ENCODE measurements around the gene KRTAP10-10.
"Not testable (repeated sequence)": the region's sequence is repeated elsewhere in the genome, so short reads cannot be mapped to it uniquely, and the experiment has no call there.

The KRTAP10-10 gene

DNA sequence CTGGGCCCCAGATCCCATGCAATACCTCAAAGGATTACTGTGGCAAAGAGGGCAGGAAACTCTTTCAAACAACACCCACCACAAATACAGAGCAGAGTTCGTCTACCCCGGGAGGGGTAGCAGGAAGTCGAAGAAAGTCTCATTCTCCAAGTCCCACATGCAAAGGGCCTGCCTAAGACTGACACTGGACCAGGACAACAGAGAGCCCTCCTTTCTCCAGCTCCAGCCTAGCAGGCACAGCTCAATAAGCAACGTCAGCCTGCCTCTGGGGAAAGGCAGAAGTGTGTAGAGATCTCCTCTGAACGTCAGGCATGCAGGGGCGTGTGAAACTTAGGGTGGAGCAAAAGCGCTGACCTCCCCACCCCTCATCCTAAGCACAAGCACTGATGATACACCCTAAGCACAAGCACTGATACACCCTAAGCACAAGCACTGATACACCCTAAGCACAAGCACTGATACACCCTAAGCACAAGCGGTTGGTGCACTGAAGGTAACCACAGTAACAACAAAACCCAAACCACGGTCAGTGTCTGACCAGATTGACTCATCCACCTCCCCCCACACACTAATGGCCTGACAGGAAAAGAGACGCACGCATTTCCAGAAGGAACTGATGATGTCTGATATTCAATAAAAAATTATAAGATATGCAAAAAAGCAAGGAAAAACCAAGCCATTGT lies 21.9 kb downstream of the KRTAP10-10 start:
- Histone ChIP-seq H3K27ac (peak overlapping the region; percentile 69), H3K27me3 (no peaks in the 10 kb centered on the region), H3K36me3 (no peaks in the 10 kb centered on the region), H3K4me1 (ENCODE audit: control insufficient read depth in 1 of 2, insufficient read depth in 1 of 2, low read depth in 1 of 2, low read length in 1 of 2) (peaks cover 10 to 11% of the 10 kb centered on the region in 2 experiments), H3K9me3 (peaks cover 3% of the 10 kb centered on the region), H3K4me3 (ENCODE audit: low read depth in 1 of 2, low read length in 1 of 2) (no peak overlapping the region)
- TF ChIP-seq, protein P1, sequence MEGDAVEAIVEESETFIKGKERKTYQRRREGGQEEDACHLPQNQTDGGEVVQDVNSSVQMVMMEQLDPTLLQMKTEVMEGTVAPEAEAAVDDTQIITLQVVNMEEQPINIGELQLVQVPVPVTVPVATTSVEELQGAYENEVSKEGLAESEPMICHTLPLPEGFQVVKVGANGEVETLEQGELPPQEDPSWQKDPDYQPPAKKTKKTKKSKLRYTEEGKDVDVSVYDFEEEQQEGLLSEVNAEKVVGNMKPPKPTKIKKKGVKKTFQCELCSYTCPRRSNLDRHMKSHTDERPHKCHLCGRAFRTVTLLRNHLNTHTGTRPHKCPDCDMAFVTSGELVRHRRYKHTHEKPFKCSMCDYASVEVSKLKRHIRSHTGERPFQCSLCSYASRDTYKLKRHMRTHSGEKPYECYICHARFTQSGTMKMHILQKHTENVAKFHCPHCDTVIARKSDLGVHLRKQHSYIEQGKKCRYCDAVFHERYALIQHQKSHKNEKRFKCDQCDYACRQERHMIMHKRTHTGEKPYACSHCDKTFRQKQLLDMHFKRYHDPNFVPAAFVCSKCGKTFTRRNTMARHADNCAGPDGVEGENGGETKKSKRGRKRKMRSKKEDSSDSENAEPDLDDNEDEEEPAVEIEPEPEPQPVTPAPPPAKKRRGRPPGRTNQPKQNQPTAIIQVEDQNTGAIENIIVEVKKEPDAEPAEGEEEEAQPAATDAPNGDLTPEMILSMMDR (IDR thresholded peaks at IDR 0.05), result no peak

DNA sequence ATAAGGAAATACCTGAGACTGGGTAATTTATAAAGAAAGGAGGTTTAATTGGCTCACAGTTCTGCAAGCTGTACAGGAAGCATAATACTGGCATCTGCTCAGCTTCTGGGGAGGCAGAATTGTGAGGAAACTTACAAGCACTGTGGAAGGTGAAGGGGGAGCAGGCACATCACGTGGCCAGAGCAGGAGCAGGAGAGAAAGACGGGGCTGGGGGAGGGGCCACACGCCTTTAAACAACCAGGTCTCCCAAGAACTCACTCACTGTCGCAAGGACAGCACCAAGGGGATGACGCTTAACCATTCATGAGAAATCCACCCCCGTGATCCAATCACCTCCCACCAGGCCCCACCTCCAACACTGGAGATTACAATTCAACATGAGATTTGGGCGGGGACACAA lies 24.4 kb downstream of the KRTAP10-10 start:
- H3K27ac ChIP-seq; H3K9me3 ChIP-seq; H3K4me3 ChIP-seq (ENCODE audit: low read depth in 1 of 2, low read length in 1 of 2); H3K27me3 ChIP-seq; H3K36me3 ChIP-seq: not testable (repeated sequence)
- peaks cover 10 to 11% of the 10 kb centered on the region in 2 experiments for H3K4me1 ChIP-seq (ENCODE audit: control insufficient read depth in 1 of 2, insufficient read depth in 1 of 2, low read depth in 1 of 2, low read length in 1 of 2)

DNA sequence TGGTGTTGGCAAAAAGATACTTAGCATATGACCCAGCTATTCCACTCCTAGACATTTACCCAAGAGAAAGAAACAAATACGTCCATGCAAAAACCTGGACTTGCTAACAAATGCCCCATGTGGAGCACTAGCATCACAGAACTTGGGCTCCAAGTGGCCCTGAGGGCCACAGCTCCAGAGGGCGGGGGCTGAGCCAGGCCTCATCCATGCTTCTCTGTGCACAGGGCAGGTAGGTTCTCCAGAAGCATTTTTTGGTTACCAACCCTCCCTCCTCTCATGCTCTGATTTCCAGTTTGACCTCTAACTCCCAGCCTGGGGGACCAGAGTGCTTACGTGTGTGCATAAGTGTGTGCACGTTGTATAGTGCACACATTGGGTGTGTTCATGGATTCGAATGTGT lies 27.5 kb downstream of the KRTAP10-10 start:
- Histone ChIP-seq H3K9me3 (no peaks in the 10 kb centered on the region), H3K4me1 (ENCODE audit: control insufficient read depth in 1 of 2, insufficient read depth in 1 of 2, low read depth in 1 of 2, low read length in 1 of 2) (no peaks in the 10 kb centered on the region), H3K4me3 (ENCODE audit: low read depth in 1 of 2, low read length in 1 of 2) (no peak overlapping the region), H3K36me3 (no peaks in the 10 kb centered on the region), H3K27me3 (peaks cover 4% of the 10 kb centered on the region), H3K27ac (no peak overlapping the region)
- TF ChIP-seq, protein P1 (IDR thresholded peaks at IDR 0.05), result no peak

DNA sequence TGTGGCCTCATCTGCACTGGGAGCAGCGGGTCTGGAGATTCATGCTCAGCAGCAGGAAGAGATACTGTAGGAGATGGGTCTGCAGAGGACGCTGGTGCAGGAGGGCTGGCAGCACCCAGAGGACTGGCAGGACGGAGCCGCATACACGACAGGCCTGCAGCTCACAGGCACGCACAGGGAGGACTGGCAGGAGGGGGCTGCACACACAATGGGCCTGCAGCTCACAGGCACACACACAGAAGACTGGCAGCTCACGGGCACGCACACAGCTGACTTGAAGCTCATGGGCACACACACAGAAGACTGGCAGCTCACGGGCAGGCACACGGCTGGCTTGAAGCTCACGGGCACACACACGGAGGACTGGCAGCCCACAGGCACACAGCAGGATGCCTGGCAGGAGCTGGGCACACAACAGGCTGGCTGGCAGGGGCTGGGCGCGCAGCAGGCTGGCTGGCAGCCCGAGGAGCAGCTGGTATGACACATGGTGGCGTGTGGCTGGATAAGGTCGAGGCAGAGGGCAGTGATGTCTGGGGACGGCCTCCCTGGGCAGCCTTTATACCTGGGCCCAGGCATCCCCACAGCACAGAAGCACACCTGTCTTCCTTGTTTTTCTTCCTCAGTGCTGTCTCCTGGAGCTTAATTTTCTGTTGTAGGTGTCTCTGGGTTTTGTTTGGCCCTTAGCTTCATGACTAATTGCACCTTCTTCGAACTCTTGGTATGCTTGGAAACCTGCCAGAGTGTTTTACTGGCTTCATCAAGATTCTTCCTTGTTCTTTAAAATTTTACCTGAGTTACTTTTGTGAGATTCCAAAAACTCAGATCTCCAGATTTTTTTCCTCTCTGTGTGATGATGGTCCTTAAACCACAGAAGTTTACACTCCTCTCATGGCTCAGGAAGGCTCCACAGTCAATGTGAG lies 29.5 kb downstream of the KRTAP10-10 start, which contains the start of gene KRTAP12-2:
Gene KRTAP12-2, minus strand, starts transcription at position 527 of the 920 bp plus-strand sequence. Its CDS starts 41 bp downstream, at position 486.
- TF ChIP-seq, protein P1 (IDR thresholded peaks at IDR 0.05), result no peak
- Histone ChIP-seq H3K27me3 (peaks cover 4% of the 10 kb centered on the region), H3K4me3 (ENCODE audit: low read depth in 1 of 2, low read length in 1 of 2) (no peak within 1 kb of the TSS), H3K9me3 (peaks cover 8% of the 10 kb centered on the region), H3K36me3 (no peaks in the 10 kb centered on the region), H3K4me1 (ENCODE audit: control insufficient read depth in 1 of 2, insufficient read depth in 1 of 2, low read depth in 1 of 2, low read length in 1 of 2) (no peaks in the 10 kb centered on the region), H3K27ac (no peak within 1 kb of the TSS)

- Histone ChIP-seq H3K27ac (no peak overlapping the region), H3K4me1 (ENCODE audit: control insufficient read depth in 1 of 2, insufficient read depth in 1 of 2, low read depth in 1 of 2, low read length in 1 of 2) (no peaks in the 10 kb centered on the region), H3K36me3 (no peaks in the 10 kb centered on the region), H3K27me3 (peaks cover 4% of the 10 kb centered on the region), H3K9me3 (peaks cover 10% of the 10 kb centered on the region), H3K4me3 (ENCODE audit: low read depth in 1 of 2, low read length in 1 of 2) (no peak overlapping the region)
- TF ChIP-seq, protein P1 (IDR thresholded peaks at IDR 0.05), result no peak
Observed at GRCh38 chr21:44667612-44668011, 30.5 kb downstream of the KRTAP10-10 start.
